ENCODE measurements around the gene ZBTB43.
A peak's percentile ranks its signal among the peaks of the same experiment; 100 is the strongest.

Gene ZBTB43

DNA sequence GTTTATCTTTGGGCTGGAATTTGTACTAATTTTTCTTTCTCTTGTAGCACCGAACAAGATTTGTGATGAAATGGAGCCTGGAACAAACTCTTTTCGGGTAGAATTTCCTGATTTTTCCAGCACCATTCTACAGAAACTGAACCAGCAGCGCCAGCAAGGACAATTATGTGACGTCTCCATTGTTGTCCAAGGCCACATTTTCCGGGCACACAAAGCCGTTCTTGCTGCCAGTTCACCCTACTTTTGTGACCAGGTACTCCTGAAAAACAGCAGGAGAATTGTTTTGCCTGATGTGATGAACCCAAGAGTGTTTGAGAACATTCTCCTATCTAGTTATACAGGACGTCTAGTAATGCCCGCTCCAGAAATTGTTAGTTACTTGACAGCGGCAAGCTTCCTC lies 27.6 kb downstream of the ZBTB43 start:
- DNase-seq: no peak

DNA sequence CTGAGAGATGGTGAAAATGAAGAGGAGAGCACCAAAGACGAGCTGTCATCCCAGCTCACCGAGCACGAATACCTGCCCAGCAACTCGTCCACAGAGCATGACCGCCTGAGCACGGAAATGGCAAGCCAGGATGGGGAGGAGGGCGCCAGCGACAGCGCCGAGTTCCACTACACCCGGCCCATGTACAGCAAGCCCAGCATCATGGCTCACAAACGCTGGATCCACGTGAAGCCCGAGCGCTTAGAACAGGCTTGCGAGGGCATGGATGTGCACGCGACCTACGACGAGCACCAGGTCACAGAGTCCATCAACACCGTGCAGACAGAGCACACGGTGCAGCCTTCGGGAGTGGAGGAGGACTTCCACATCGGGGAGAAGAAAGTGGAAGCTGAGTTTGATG lies 28.2 kb downstream of the ZBTB43 start:
- no peak for DNase-seq

DNA sequence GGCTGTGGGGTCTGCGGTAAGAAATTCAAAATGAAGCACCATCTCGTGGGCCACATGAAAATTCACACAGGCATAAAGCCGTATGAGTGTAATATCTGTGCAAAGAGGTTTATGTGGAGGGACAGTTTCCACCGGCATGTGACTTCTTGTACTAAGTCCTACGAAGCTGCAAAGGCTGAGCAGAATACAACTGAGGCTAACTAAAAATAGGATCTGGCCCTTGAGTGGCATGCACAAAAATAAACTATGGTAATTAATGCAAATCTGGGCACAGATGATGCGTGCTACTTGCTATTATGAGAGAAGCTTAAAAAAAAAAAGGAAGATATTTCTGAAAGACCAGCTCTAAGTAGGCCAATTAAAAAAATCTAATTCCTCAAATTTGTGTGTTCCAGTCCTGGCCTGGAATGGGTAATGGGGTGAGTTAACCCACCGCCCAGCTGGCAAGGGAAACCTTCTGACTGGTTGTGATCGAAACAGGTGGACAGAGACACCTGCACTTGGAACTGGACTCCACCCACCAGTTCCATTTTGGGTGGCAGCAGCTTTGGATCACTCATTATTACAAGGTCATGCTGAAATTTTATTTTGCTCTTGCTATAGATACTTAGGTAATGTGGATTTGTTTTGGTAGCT lies 29.0 kb downstream of the ZBTB43 start:
- DNase-seq: no peak

DNA sequence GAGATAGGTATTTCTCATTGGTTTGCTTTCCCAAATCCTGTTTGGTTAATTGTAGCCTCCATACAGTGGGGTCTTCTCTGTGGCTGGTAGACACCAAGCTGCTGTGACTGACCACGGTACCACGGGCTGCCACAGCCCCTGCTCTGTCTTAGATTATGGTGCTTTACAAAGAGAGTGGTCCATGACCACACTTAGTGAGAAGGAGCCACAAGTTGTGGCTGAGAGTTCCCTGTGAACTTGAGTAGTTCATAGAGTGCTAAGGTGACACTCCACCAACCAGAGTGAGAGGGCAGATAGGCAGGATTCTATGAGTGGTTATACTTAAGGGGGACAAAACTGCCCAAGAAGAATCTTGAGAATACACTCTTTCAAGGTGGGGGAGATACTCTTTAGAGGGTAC lies 29.8 kb downstream of the ZBTB43 start:
- no peak for DNase-seq

DNA sequence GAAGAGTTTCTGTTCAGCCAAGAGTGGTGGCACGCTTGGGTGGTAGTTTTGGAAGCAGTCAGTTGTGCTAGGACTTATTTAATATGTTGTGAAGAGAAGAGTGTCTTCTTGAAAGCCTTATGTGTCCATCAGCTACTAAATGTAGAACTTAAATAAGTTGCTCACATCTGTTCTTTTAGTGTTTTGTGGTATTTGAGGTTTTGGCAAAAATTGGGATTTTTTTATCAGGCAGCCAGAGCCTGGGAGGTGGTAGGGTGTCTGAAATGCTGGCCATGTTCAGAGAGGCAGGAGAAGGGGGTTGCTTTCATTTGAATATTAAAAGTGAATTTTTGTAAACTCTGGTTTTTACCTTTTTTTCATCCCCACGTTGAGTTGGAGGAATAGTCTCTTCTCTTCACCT lies 31.4 kb downstream of the ZBTB43 start:
- DNase-seq: no peak

DNA sequence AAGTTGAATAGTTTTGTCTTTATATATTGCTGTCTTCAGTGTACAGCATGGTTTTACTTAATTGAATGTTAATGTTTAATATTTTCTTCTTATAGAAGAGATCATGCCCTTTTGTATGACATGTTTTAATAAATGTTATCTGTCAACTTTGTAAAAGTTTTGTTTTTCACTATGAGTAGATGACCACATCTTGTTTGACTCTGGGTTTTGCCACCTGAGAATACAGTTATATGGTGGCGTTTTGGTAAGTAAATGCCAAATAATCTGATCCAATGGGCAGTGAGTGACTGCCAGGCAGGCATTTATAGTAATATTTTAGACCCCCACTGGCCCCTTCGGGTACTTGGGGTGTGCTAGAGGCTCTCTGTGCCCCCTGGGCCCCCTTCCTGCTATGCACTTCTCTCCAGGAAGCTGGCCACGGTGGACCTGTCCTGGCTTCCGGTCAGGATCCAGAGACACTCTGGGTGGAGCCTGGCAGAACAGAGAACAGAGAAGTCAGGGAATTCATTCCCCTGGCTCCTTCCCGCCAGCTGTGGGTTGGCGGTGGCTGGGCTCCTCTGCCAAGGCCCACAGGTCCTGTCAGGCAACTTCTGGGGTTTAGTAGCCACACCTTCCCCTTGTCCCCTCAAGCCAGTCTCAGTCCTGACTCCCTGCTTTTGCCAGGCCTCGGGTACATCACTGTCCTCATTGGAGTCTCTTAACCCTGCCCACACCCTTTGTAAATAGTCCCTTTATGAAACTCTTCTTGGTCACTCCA lies 33.4 kb downstream of the ZBTB43 start:
- no peak for DNase-seq

DNA sequence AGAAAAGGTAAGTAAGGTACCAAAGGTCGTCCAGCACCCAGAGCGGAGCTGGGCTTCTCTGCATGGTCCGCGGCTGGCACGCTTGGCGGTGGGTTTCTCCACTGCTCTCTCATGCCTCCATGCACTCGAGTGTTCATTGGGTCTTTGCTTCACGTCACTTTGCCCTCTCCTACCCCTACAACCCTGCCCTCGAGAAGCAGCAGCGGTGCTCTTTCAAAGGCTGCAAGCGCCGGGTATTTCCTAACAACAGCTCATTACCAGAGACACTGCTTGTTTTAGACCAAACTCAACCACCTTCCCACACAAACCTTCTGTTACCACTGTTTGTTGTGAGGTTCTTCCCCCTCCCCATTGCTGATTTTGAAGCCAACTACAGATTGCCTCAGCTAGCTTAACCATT lies 34.1 kb downstream of the ZBTB43 start:
- DNase-seq: no peak

DNA sequence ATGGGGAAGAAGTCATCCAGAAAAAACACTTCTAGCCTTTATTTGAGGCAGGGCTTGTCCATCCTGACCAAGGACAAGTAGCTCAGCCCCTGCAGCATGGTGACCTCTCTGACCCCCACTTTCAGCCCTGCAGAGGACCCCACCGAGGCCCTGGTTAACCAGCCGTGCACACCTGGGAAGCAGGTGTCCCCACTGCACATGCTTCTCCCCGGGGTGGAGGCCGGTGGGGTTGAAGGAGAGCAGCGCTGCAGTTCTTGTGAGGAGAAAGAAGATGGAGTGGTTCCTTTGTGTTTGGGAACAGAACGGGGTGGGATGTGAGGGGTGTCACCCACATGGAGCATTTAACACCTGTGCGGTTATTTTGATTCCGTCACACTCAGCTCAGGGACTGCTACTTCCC lies 34.5 kb downstream of the ZBTB43 start:
- DNase-seq: no peak

DNA sequence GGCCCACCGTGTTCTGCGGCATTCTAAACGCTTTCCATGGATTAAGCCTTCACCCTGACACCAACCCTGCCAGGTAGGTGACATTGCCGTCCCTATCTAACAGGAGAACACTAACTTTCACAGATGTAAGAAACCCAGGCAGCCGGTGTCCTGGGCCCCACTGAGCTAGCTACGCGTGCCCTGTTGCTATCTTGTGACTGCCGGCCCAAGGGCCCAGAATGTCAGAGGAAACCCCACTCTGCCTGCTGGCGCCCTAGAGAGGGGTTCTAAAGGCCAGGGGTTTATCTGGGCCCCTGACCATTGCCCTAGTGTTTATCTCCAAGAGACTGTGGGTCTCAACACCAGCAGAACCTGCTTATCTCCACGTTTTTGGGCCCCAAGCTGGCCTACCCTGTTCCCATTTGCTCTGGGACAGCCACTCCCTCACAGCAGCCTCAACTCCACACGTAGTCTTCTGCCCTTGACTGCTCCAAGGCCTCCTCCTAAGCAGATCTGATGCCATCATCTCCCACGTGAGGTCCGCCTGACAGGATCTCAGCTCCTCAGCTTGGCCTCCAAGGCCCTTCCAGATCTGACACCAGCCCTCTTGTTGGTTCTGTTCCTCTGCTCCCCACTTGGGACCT lies 37.5 kb downstream of the ZBTB43 start:
- DNase-seq: peak in 3 of 4 experiments; percentile 12 to 29 (median 12)

DNA sequence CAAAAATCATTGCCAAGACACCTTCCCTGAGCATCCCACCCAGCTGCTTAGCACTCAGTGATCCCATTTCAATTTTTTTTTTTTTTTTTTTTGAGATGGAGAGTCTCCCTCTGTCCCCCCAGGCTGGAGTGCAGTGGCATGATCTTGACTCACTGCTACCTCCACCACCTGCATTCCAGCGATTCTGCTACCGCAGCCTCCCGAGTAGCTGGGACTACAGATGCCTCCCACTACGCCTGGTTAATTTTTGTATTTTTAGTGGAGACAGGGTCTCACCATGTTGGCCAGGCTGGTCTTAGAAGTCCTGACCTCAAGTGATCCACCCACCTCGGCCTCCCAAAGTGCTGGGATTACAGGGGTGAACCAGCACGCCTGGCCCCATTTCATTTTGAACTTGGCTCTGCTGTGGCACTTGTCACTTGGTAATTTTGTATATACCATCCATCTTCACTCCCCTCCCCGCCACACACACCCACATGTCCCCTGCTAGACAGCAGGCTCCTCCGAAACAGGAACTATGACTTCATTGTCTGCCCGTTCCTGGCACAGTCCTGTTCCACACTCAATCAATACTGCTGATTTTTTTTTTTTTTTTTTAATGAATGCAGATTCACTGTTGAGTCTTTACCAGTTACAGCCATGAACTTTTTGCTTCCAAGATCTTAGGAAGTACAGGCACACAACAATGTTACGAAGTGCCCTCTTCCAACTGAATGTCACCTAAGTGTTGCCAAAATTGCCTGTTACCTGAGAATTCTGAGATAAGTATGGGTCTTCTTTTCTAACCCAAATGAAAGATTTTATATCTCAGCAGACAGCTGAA lies 38.3 kb downstream of the ZBTB43 start:
- DNase-seq: peak; percentile 61 to 77 (median 73)

DNA sequence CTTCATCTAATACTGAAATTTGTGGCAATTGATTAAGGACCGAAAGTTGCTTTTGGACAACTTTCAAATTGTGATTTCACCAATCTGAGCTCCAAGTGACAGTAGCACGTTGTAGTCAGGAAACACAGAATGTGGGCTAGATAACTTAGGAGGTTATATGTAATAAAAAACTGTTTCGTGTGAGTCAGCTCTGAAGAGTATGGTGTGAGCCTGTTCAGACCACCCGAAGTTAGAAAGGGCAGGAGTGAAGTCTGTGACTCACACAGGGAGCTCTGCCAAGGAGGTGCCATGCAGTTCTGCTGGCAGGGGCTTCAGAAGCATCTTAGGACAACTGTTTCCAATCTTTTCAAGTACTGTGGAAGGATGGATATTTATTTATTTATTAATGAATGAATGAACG lies 39.2 kb downstream of the ZBTB43 start:
- DNase-seq: no peak

DNA sequence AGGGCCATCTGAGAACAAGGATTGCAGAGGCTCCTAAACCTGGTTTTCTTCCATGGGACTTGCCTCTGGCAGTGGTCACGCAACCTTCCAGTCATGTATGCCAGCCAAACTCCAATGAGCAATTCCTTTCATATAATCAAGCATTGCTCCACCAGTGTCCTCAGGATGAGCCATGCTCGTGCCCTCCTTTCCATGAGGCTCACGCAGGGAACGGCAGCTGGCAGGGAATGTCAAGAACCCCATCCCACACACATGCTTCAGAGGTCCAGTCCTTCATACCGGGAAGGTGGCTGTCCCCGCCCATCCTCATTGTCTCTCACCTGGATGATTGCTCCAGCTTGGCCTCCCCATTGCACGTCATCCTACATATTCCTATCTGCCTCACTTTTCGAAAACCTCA lies 42.2 kb downstream of the ZBTB43 start:
- no peak for DNase-seq

DNA sequence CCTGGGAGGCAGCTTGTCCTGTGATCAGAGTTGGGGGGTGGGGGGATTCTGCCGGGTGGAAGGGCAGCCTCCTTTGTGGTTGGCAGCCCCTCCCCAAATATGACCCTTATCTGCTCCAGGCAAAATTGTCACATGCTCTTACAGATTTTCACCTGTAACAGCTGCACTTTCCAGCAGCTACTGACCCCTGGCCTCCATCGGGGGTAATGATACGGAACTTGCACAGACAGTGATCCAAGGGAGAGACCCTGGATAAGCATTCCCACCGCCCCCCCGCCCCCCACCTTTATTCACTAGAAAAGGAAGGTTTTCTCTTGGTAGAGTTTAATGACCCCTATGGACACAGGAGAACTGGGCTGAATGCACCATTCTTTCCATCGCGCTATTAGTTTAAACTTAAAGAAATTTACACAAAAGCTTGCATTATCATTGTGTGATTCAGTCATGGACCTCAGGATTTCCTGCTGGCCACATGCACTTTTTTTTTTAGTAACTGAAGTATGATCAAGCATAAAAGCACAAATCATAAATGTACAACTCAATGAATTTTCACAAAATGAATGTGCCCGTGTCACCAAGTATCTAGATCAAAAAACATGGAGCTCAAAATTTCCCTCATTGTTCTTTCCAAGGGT lies 44.9 kb downstream of the ZBTB43 start:
- no peak for DNase-seq

DNA sequence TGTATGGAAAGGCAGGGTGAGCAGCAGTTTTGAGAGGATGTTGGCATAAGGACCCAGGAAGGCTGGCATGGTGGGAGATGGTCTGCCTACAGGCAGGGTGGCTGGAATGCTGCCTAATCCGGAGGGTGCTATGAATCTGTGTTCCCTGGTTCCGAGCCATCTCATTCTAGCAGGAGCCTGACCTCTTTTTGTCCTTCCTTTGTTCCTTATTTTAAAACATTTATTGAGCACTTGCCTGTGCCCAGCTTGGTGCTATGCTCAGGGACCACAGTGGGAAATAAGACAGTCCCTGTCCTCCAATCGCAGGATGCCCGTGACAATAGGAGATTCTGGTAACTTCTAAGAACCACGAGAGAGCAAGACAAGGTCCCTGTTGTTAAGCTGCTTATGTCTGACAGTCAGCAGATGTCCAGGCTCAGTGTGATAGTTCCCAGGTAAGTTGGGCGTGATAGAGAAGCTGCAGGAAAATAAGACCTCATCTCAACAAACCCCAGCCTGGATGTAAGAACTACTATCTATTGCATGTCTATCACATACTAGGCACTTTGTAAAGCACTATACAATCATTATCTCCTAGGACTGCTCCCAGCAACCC lies 46.5 kb downstream of the ZBTB43 start:
- DNase-seq: no peak

DNA sequence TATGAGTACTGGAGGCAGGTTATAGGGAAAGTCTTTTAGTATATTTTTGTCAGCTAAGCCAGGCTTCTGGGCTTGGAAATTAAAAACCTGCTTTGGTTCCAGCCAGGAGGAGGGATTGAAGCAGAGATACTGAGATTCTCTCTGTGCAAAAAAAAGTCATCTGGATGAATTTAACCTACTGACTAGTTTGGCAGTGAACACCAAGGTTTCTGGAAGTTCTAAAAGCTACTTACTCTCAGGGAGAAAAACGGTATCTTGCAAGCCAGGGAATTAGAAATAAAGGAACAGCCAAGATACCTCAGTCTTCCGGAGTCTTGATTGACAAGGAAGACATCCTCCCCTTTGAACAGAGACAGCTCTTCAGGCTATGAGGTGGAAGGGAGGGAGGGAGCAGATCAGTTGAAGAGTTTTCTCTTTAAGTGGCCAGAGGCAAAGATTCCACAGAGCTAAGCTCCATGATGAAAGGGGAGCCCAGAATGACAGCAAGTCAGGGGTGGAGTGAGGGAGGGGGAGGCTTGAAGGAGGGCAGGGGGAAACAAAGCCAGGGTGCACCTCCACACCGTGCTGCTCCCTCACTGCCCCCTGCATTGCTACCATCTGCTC lies 47.3 kb downstream of the ZBTB43 start:
- no peak for DNase-seq

DNA sequence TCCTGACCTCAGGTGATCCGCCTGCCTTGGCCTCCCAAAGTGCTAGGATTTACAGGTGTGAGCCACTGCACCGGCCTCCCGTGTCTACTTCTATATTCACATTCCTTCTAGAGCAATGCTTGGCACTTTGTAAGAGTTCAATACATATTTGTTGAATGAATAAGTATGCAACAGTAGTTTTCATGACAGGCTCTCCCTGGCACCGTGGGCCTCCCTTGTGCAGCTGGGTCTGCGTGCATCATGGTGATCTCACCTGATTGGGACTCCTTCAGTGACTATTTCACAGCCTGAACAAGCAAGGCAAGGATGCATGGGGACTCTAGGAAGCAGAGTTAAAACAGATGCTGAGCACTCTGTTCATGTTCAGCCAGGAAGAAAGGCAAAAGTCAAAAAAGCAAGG lies 48.8 kb downstream of the ZBTB43 start:
- DNase-seq: no peak

DNA sequence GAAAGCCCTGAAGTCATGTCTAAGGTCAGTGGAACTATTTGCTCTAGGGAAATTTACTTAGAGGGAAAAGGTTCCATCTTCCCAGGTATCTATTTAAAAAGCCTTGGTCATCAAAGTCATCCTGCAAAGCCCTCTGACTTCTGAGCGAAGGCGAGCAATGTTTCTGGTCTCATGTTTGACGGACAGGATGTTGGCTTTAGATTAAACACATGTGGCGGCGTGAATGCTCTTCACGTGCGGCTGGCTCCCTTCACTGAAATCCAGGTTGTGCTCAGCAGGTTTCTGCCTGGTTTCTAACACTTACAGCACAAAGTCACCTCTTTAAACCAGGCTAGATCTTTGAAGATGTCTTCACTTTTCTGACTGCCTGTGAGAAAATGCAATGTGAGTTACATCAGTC lies 49.9 kb downstream of the ZBTB43 start:
- DNase-seq: no peak

DNA sequence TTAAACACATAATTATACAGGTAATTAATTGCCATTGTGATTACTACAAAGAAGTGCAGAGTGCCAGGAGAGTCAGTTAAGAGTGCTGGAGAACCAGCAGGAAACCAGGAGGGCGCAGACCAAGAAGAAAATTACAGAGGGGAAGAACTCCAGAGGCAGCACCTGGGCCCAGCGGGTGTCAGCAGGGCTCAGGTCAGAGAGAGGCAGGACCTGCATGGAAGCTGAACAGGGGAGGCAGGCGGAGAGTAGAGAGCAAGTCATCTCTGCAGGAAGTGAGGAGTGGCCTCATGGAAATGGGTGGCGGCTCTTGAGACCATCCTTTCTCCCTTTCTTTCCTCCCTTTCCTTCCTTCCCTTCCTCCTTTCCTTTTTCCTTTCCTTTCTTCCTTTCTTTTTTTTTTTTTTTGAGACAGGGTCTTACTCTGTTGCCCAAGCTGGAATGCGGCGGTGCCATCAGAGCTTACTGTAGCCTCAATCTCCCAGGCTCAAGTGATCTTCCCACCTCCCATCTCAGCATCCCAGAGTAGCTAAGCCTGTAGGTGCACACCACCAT lies 51.6 kb downstream of the ZBTB43 start:
- DNase-seq: no peak

DNA sequence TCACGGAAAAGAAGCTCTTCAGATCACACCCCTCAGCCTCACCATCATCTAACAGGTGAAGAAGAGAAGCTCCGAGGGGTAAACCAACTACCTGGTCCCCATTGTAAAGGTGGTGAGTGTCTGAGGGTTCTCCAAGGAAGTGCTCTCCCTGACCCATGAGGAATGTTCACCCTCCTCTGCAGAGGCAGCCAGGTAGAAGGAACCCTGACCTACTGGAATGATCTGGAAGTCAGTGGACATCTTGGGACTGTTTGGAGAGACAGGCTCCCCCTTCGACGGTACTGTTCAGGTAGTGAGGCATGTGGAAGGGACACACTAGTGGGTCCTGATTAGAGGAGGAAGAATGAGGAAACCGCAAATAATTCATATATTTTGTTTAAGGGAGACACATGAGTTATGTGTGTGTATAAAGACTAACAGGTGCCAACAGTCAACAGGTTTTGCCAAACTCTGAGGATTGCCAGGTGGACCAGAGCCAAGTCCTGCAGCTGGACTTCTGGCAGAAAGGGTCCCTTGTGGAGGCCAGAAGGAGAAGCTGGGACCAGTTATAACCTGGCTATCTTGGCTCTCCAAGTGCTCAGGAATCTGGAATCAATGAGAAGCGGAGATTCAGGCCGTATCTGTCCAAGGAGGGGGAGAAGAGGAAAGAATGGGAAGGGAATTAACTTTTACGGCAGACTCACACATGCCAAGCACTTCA lies 52.6 kb downstream of the ZBTB43 start:
- DNase-seq: no peak

DNA sequence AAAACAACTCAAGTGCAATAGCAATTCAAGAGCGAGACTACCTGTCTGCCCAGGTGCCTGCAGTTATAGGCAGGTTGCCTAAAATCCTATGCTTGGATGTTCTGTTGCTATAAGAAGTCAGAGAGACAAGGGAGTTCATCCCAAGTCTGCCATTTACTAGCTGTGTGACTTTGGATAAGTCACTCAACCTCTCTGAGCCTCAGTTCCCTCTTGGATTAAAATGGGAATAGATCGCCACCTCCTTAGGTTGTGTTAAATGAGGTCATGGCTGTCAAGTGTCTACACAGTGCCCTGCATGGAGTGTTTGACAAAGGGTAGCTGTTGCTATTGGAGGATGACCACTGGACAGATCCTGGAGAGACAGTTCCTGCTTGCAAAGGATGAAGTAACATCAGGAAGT lies 54.3 kb downstream of the ZBTB43 start:
- peak in 3 of 4 experiments; percentile 22 to 48 (median 47) for DNase-seq
